GM10266 (cell line): Measurements from ENCODE around the gene PACS1.
A peak's percentile ranks its signal among the peaks of the same experiment; 100 is the strongest.
"Not testable (repeated sequence)": the region's sequence is repeated elsewhere in the genome, so short reads cannot be mapped to it uniquely, and the experiment has no call there.

Source experiments
- DNase-seq: peaks from one replicate; pipeline ENCODE4 v3.0.0; 2012; ENCODE audit errors: extremely low spot score
- CTCF ChIP-seq: IDR thresholded peaks from 2 replicates; pipeline ENCODE4 v1.5.1; 2012; ENCODE audit warnings: mild to moderate bottlenecking, low read depth; ENCODE audit not compliant: control insufficient read depth, insufficient read depth; ENCODE audit errors: missing control alignments

Gene PACS1

GRCh38 chr11:66077927-66078326 lies 7.9 kb downstream of the PACS1 start:
- no peak for DNase-seq
- TF ChIP-seq CTCF, result no peak

GRCh38 chr11:66078949-66079348 lies 8.9 kb downstream of the PACS1 start:
- DNase-seq, result not testable (repeated sequence)

- DNase-seq, result no peak
- no peak for TF ChIP-seq CTCF
Measured at GRCh38 chr11:66080055-66080817, 10.2 kb downstream of the PACS1 start.

GRCh38 chr11:66081505-66081904 lies 11.4 kb downstream of the PACS1 start:
- peak; percentile 43 for DNase-seq
- TF ChIP-seq CTCF, result no peak

- TF ChIP-seq CTCF, result no peak
- DNase-seq, result no peak
Measured at GRCh38 chr11:66082946-66083698, 13.1 kb downstream of the PACS1 start.

- no peak for DNase-seq
- no peak for TF ChIP-seq CTCF
Measured at GRCh38 chr11:66083767-66084166, 13.7 kb downstream of the PACS1 start.

- DNase-seq, result no peak
- no peak for TF ChIP-seq CTCF
Measured at GRCh38 chr11:66084821-66085475, 14.9 kb downstream of the PACS1 start.
